Measurements from ENCODE around the gene TEX13B.

- no peak for TF ChIP-seq CTCF (IDR thresholded peaks at IDR 0.05)
- TF ChIP-seq POLR2A (IDR thresholded peaks at IDR 0.05): no peak
Observed at GRCh38 chrX:107970073-107970472, 12.1 kb downstream of the TEX13B start.

All from right lobe of liver (tissue), 4 donors.